ENCODE results near the gene CSNK1G3.
A peak's percentile ranks its signal among the peaks of the same experiment; 100 is the strongest.

CSNK1G3 gene

DNA sequence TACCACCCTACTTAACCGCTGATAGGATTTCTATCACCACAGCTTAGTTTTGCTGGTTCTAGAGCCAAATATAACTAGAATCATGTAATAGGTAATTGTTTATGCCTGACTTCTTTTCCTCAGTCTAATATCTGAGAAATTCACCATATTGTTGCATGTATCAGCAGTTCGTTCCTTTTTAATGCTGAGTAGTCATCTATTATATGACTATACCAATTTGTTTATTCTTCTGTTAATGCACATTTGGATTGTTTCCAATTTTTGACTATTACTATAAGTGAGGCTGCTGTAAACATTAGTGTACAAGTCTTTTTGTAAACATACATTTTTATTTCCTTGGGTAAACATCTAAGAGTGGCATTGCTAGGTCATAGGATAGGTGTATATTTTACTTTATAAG is 25.9 kb downstream of the CSNK1G3 start:
- no peak for DNase-seq (ENCODE audit: low read depth)
- no peak for TF ChIP-seq CTCF (conservative IDR thresholded peaks at IDR 0.05; ENCODE audit: control insufficient read depth, insufficient read depth, low read depth, low read length)

GRCh38 chr5:123538670-123539459 is 26.9 kb downstream of the CSNK1G3 start:
- no peak overlapping the region for H3K4me3 ChIP-seq (ENCODE audit: control insufficient read depth, low read depth, low read length)
- TF ChIP-seq CTCF (conservative IDR thresholded peaks at IDR 0.05; ENCODE audit: control insufficient read depth, insufficient read depth, low read depth, low read length) = no peak
- peak; percentile 44 for DNase-seq (ENCODE audit: low read depth)

More for the DNA sequence above, 25.9 kb downstream of the CSNK1G3 start:
- H3K4me3 ChIP-seq (ENCODE audit: control insufficient read depth, low read depth, low read length) = no peak overlapping the region

GRCh38 chr5:123540534-123540933 is 28.6 kb downstream of the CSNK1G3 start:
- no peak for TF ChIP-seq CTCF (conservative IDR thresholded peaks at IDR 0.05; ENCODE audit: control insufficient read depth, insufficient read depth, low read depth, low read length)
- DNase-seq (ENCODE audit: low read depth) = no peak
- H3K4me3 ChIP-seq (ENCODE audit: control insufficient read depth, low read depth, low read length) = no peak overlapping the region

DNA sequence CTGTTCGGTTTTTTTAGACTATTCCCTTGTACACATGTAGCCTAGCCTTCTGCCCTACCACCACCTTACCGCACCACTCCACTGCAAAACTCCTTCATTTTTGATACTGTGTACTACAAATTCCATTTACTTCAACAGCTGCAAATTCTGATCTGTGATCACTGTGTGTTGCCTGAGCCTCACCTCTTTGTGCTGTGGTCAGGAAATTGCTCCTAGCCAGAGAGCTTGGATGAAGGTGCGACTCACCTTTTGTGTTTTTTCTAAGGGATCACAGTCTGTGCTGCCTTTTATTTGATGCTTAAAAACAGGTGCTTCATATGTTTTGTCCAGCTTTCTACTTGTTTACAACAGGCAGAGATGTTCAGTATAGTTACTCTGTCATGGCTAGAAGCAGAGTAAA is 31.5 kb downstream of the CSNK1G3 start:
- no peak for TF ChIP-seq CTCF (conservative IDR thresholded peaks at IDR 0.05; ENCODE audit: control insufficient read depth, insufficient read depth, low read depth, low read length)
- DNase-seq (ENCODE audit: low read depth) = no peak
- H3K4me3 ChIP-seq (ENCODE audit: control insufficient read depth, low read depth, low read length) = no peak overlapping the region

- H3K4me3 ChIP-seq (ENCODE audit: control insufficient read depth, low read depth, low read length) = no peak overlapping the region
- DNase-seq (ENCODE audit: low read depth) = peak; percentile 54
- TF ChIP-seq CTCF (conservative IDR thresholded peaks at IDR 0.05; ENCODE audit: control insufficient read depth, insufficient read depth, low read depth, low read length) = peak; percentile 55
Observed at GRCh38 chr5:123545506-123545905, 33.5 kb downstream of the CSNK1G3 start.

GRCh38 chr5:123546657-123547056 is 34.7 kb downstream of the CSNK1G3 start:
- DNase-seq (ENCODE audit: low read depth) = no peak
- TF ChIP-seq CTCF (conservative IDR thresholded peaks at IDR 0.05; ENCODE audit: control insufficient read depth, insufficient read depth, low read depth, low read length) = no peak
- H3K4me3 ChIP-seq (ENCODE audit: control insufficient read depth, low read depth, low read length) = no peak overlapping the region

Measured in fibroblast of mammary gland (primary cell).